Ascending aorta (tissue), 2 donors: ENCODE measurements around the gene FN3KRP. TPM values are rescaled to one million over a fixed set of nuclear protein-coding genes. Genes with fewer than 3 reads are reported as not detected.

Experiments
- DNase-seq, 2 donors: peaks; one replicate each; pipeline ENCODE4 v3.0.0-alpha.2; 2019; ENCODE audit warnings: low spot score in 2 of 2
- H3K27ac ChIP-seq, 2 donors: fragments of 200-600 bp; sonication (generic); one replicate each; pipeline ENCODE4 v1.5.1; 2016 to 2017; ENCODE audit warnings: mild to moderate bottlenecking in 1 of 2
- H3K27me3 ChIP-seq: fragments of 200-600 bp; sonication (generic); one replicate; pipeline ENCODE4 v1.5.1; 2017
- H3K36me3 ChIP-seq, 2 donors: fragments of 200-600 bp; sonication (generic); one replicate each; pipeline ENCODE4 v1.5.1; 2016
- H3K4me1 ChIP-seq, 2 donors: fragments of 200-600 bp; sonication (generic); one replicate each; pipeline ENCODE4 v1.5.1; 2016 to 2017; ENCODE audit warnings: mild to moderate bottlenecking in 1 of 2
- H3K4me3 ChIP-seq, 2 donors: fragments of 200-600 bp; sonication (generic); one replicate each; pipeline ENCODE4 v1.5.1; 2016 to 2017; ENCODE audit warnings: mild to moderate bottlenecking in 1 of 2
- H3K9me3 ChIP-seq, 2 donors: fragments of 200-600 bp; sonication (generic); one replicate each; pipeline ENCODE4 v1.5.1; 2016
- CTCF ChIP-seq, 3 experiments: fragments of 200-600 bp in 2 of 3; fragments of 450-650 bp in 1 of 3; sonication (generic) in 2 of 3; IDR thresholded peaks; one replicate each; pipeline ENCODE4 v1.5.1; 2016 to 2019; ENCODE audit warnings: antibody characterized with exemption in 3 of 3, mild to moderate bottlenecking in 1 of 3, moderate library complexity in 1 of 3
- intact Hi-C: fragments of 100-400 bp; cut with DNase I; formaldehyde crosslinking; loops from one replicate; pipeline ENCODE4 v1.15.1; 2023
- total RNA-seq: library from RNA; depleted of rRNA; stranded (reverse); fragments of >200 nt; gene quantifications from one replicate; pipeline ENCODE4 v1.1.0, GENCODE V29; 2016

FN3KRP gene
- total RNA-seq, 1 donor from 2014 or later: 21.0 TPM

- H3K27ac ChIP-seq: no peak overlapping the region
- peaks cover 12 to 34% of the 10 kb centered on the region in 2 donors for H3K36me3 ChIP-seq
These were observed 13.2 kb downstream of the FN3KRP start for GRCh38 chr17:82729479-82730260.

GRCh38 chr17:82732118-82732743, 15.7 kb downstream of the FN3KRP start:
- no peak for DNase-seq
- H3K36me3 ChIP-seq: peaks cover 5 to 22% of the 10 kb centered on the region in 2 donors
- intact Hi-C loops: no loop called here
- no peak overlapping the region for H3K4me3 ChIP-seq
- no peaks in the 10 kb centered on the region for H3K27me3 ChIP-seq
- no peak overlapping the region for H3K27ac ChIP-seq
- H3K4me1 ChIP-seq: peaks cover 0 to 9% of the 10 kb centered on the region in 2 donors
- TF ChIP-seq CTCF (IDR thresholded peaks at IDR 0.05): no peak
- no peaks in the 10 kb centered on the region for H3K9me3 ChIP-seq

More at GRCh38 chr17:82729479-82730260, 13.2 kb downstream of the FN3KRP start:
- no peak for DNase-seq
- H3K27me3 ChIP-seq: no peaks in the 10 kb centered on the region
- no peaks in the 10 kb centered on the region for H3K4me1 ChIP-seq
- TF ChIP-seq CTCF (IDR thresholded peaks at IDR 0.05): no peak
- no peak overlapping the region for H3K4me3 ChIP-seq
- intact Hi-C loops: no loop called here
- H3K9me3 ChIP-seq: no peaks in the 10 kb centered on the region

GRCh38 chr17:82734987-82735866, 18.7 kb downstream of the FN3KRP start, which contains the start of gene FN3K:
Gene FN3K (plus strand): TSS chr17:82735615. CDS start chr17:82735637, 22 bp downstream.
- Histone ChIP-seq H3K4me3 (peak within 1 kb of the TSS; percentile 67 to 100), H3K9me3 (no peaks in the 10 kb centered on the region), H3K27me3 (no peaks in the 10 kb centered on the region), H3K36me3 (peaks cover 12 to 13% of the 10 kb centered on the region in 2 donors), H3K4me1 (peaks cover 0 to 9% of the 10 kb centered on the region in 2 donors), H3K27ac (peak within 1 kb of the TSS; percentile 86 to 90)
- no peak for TF ChIP-seq CTCF (IDR thresholded peaks at IDR 0.05)
- intact Hi-C loops: no loop called here
- peak; percentile 27 to 84 for DNase-seq

- H3K27ac ChIP-seq: peak overlapping the region in 1 of 2 donors; percentile 90
- no peak for TF ChIP-seq CTCF (IDR thresholded peaks at IDR 0.05)
- peak overlapping the region in 1 of 2 donors; percentile 100 for H3K4me3 ChIP-seq
- H3K4me1 ChIP-seq: peaks cover 0 to 9% of the 10 kb centered on the region in 2 donors
- peaks cover 24 to 26% of the 10 kb centered on the region in 2 donors for H3K36me3 ChIP-seq
- DNase-seq: no peak
- intact Hi-C loops: loop anchor here (2.0 kb wide), 1 partner anchor 14 kb away; no protein-coding TSS in a partner anchor
- peaks cover 0 to 8% of the 10 kb centered on the region in 2 donors for H3K9me3 ChIP-seq
- H3K27me3 ChIP-seq: no peaks in the 10 kb centered on the region
These were observed 20.1 kb downstream of the FN3KRP start for GRCh38 chr17:82736511-82737185.
